MM.1S (cell line): Measurements from ENCODE around the gene LBR.

Experiments used
- DNase-seq: peaks from one replicate; pipeline ENCODE4 v3.0.0-alpha.2; 2015
- H2AFZ ChIP-seq: fragments of 300-600 bp; sonication (generic); 2 replicates; pipeline ENCODE4 v1.6.0; 2016; ENCODE audit warnings: antibody characterized with exemption, low read length
- H3F3A ChIP-seq: fragments of 300-600 bp; sonication (generic); 2 replicates; pipeline ENCODE4 v1.6.1; 2016; ENCODE audit warnings: mild to moderate bottlenecking, antibody characterized with exemption, low read length, moderate library complexity, mixed read lengths; ENCODE audit not compliant: insufficient read depth
- H3K27ac ChIP-seq: fragments of 300-600 bp; sonication (generic); 2 replicates; pipeline ENCODE4 v1.5.1; 2016; ENCODE audit warnings: mild to moderate bottlenecking, low read length
- H3K27me3 ChIP-seq: fragments of 300-600 bp; sonication (generic); replicated peaks from 2 replicates; pipeline ENCODE4 v1.6.0; 2016; ENCODE audit warnings: low read length; ENCODE audit not compliant: insufficient read depth
- H3K36me3 ChIP-seq: fragments of 300-600 bp; sonication (generic); replicated peaks from 2 replicates; pipeline ENCODE4 v1.6.1; 2016; ENCODE audit warnings: mild to moderate bottlenecking, low read length, mixed read lengths; ENCODE audit not compliant: insufficient read depth
- H3K4me1 ChIP-seq: fragments of 300-600 bp; sonication (generic); 2 replicates; pipeline ENCODE4 v1.6.1; 2016; ENCODE audit warnings: low read length, mixed read lengths
- H3K4me2 ChIP-seq: fragments of 300-600 bp; sonication (generic); 2 replicates; pipeline ENCODE4 v1.6.0; 2016; ENCODE audit warnings: low read depth, low read length
- H3K4me3 ChIP-seq: fragments of 300-600 bp; sonication (generic); 2 replicates; pipeline ENCODE4 v1.5.1; 2016; ENCODE audit warnings: low read length, mixed read lengths
- H3K79me2 ChIP-seq: fragments of 300-600 bp; sonication (generic); 2 replicates; pipeline ENCODE4 v1.6.1; 2016; ENCODE audit warnings: mixed run types, low read length, mixed read lengths
- H3K9ac ChIP-seq: fragments of 300-600 bp; sonication (generic); 2 replicates; pipeline ENCODE4 v1.6.1; 2016; ENCODE audit warnings: low read length, mixed read lengths
- H3K9me2 ChIP-seq: fragments of 300-600 bp; sonication (generic); replicated peaks from 2 replicates; pipeline ENCODE4 v1.6.1; 2016; ENCODE audit warnings: mild to moderate bottlenecking, low read length, mixed read lengths; ENCODE audit not compliant: insufficient read depth
- H3K9me3 ChIP-seq: fragments of 300-600 bp; sonication (generic); replicated peaks from 2 replicates; pipeline ENCODE4 v1.6.1; 2016; ENCODE audit warnings: mild to moderate bottlenecking, low read length, mixed read lengths; ENCODE audit not compliant: insufficient read depth
- H4K20me1 ChIP-seq: fragments of 300-600 bp; sonication (generic); 2 replicates; pipeline ENCODE4 v1.6.1; 2016; ENCODE audit warnings: mild to moderate bottlenecking, low read length, moderate library complexity, mixed read lengths; ENCODE audit not compliant: insufficient read depth
- EZH2 ChIP-seq: fragments of 300-600 bp; sonication (generic); optimal IDR thresholded peaks from 2 replicates; pipeline ENCODE3; 2017; ENCODE audit warnings: low read depth, mild to moderate bottlenecking, antibody characterized with exemption, low read length, mixed read lengths
- EZH2phosphoT487 ChIP-seq: fragments of 300-600 bp; sonication (generic); IDR thresholded peaks from 2 replicates; pipeline ENCODE4 v1.6.1; 2018; ENCODE audit warnings: antibody characterized with exemption, low read length
- TF ChIP-seq, protein P1 (sequence below): fragments of 300-600 bp; sonication (generic); IDR thresholded peaks from 2 replicates; pipeline ENCODE4 v1.5.1; 2016; ENCODE audit warnings: antibody characterized with exemption, low read length, mixed read lengths

Gene LBR

DNA sequence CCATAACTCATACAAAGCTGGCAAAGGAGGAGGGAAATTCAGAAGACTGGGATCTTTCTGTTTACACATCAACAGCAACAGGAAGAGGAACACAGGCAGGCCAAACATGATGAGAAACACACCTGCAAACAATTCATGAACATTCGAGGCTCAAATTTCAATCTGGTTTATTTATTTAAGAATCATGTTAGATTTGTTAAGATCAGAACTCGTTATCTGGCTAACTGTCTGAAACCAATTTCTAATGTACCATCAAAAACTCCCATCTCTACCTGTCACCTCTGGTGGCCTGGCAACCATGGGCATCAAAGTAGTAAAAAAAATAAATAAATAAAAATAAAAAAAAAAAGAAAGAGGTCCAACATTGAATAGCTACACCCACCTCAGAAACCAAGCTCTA, 9.8 kb downstream of the LBR start:
- no peak overlapping the region for H3K27ac ChIP-seq
- H3K9ac ChIP-seq: no peak overlapping the region
- TF ChIP-seq, protein P1, sequence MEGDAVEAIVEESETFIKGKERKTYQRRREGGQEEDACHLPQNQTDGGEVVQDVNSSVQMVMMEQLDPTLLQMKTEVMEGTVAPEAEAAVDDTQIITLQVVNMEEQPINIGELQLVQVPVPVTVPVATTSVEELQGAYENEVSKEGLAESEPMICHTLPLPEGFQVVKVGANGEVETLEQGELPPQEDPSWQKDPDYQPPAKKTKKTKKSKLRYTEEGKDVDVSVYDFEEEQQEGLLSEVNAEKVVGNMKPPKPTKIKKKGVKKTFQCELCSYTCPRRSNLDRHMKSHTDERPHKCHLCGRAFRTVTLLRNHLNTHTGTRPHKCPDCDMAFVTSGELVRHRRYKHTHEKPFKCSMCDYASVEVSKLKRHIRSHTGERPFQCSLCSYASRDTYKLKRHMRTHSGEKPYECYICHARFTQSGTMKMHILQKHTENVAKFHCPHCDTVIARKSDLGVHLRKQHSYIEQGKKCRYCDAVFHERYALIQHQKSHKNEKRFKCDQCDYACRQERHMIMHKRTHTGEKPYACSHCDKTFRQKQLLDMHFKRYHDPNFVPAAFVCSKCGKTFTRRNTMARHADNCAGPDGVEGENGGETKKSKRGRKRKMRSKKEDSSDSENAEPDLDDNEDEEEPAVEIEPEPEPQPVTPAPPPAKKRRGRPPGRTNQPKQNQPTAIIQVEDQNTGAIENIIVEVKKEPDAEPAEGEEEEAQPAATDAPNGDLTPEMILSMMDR: no peak
- TF ChIP-seq EZH2: no peak
- no peak for TF ChIP-seq EZH2phosphoT487
- no peak overlapping the region for H2AFZ ChIP-seq
- H3K4me2 ChIP-seq: no peak overlapping the region
- H3K4me1 ChIP-seq: no peaks in the 10 kb centered on the region
- H4K20me1 ChIP-seq: peaks cover 15% of the 10 kb centered on the region; the same call in 1 of the 2 replicates
- peaks cover 59% of the 10 kb centered on the region for H3K36me3 ChIP-seq
- no peak for DNase-seq
- no peaks in the 10 kb centered on the region for H3F3A ChIP-seq
- H3K79me2 ChIP-seq: peaks cover 98% of the 10 kb centered on the region
- no peaks in the 10 kb centered on the region for H3K9me3 ChIP-seq
- H3K4me3 ChIP-seq: no peak overlapping the region
- H3K9me2 ChIP-seq: no peaks in the 10 kb centered on the region
- no peaks in the 10 kb centered on the region for H3K27me3 ChIP-seq

GRCh38 chr1:225415967-225416745, 11.7 kb downstream of the LBR start:
- TF ChIP-seq, protein P1: no peak
- no peak for TF ChIP-seq EZH2
- no peak for TF ChIP-seq EZH2phosphoT487
- DNase-seq: no peak
- Histone ChIP-seq H3K9ac (no peak overlapping the region), H4K20me1 (0 out of 2 replicates have a peak, but pooled peaks cover 5% of the 10 kb centered on the region), H3F3A (no peaks in the 10 kb centered on the region), H2AFZ (no peak overlapping the region), H3K9me3 (no peaks in the 10 kb centered on the region), H3K9me2 (no peaks in the 10 kb centered on the region), H3K4me3 (no peak overlapping the region), H3K36me3 (peaks cover 59% of the 10 kb centered on the region), H3K27ac (no peak overlapping the region), H3K4me2 (no peak overlapping the region), H3K27me3 (no peaks in the 10 kb centered on the region), H3K79me2 (peaks cover 92% of the 10 kb centered on the region), H3K4me1 (no peaks in the 10 kb centered on the region)

DNA sequence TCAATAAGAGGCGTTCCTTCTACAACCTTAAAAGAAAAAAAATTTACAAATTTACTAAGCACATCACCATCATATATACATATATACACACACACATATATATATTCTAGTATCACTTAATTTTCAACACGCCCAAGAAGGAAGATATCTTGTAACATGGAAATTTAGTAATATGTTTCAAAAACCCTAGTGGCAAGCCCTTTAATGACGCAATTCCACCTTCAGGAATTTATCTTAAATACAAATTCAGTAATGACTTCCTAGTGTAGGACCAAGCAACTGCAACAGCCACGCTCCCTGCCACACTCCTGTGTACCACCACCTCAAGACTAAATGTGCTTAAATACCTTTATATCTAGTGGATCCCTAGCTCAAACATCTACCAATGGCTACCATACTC, 12.5 kb downstream of the LBR start:
- DNase-seq: no peak
- peaks cover 90% of the 10 kb centered on the region for H3K79me2 ChIP-seq

More for the DNA sequence above, 12.5 kb downstream of the LBR start:
- TF ChIP-seq, protein P1: no peak
- Histone ChIP-seq H3K36me3 (peaks cover 67% of the 10 kb centered on the region), H2AFZ (no peak overlapping the region), H3K4me1 (no peaks in the 10 kb centered on the region), H4K20me1 (0 out of 2 replicates have a peak, but pooled peaks cover 5% of the 10 kb centered on the region), H3K9me3 (no peaks in the 10 kb centered on the region), H3K27ac (no peak overlapping the region), H3K4me2 (no peak overlapping the region), H3K9ac (no peak overlapping the region), H3K4me3 (no peak overlapping the region), H3K27me3 (no peaks in the 10 kb centered on the region), H3K9me2 (no peaks in the 10 kb centered on the region), H3F3A (no peaks in the 10 kb centered on the region)
